Epithelial cell of proximal tubule (primary cell): ENCODE data around the gene BACE2. TPM values are rescaled to one million over a fixed set of nuclear protein-coding genes. Genes with fewer than 3 reads are reported as not detected.
A peak's percentile ranks its signal among the peaks of the same experiment; 100 is the strongest.

Experiments
- DNase-seq: peaks from one replicate; pipeline ENCODE4 v3.0.0-alpha.2; 2011; ENCODE audit warnings: low read depth
- H3K4me3 ChIP-seq: 2 replicates; pipeline ENCODE4 v1.5.1; 2011; ENCODE audit warnings: low read depth, mild to moderate bottlenecking, low read length
- CTCF ChIP-seq: conservative IDR thresholded peaks from 2 replicates; pipeline ENCODE4 v1.5.1; 2012; ENCODE audit warnings: low read depth, mild to moderate bottlenecking, low read length
- total RNA-seq: library from RNA; depleted of rRNA; stranded (reverse); fragments of >200 nt; gene quantifications from 2 replicates; pipeline ENCODE4 v1.2.3, GENCODE V29; 2015

BACE2 gene
- total RNA-seq, 1 donor from 2014 or later = 60.9 TPM

- peak overlapping the region; percentile 81 for H3K4me3 ChIP-seq
- DNase-seq = no peak
- peak; percentile 16 for TF ChIP-seq CTCF
Measured at GRCh38 chr21:41168391-41169257, 664 bp downstream of the BACE2 start.

- TF ChIP-seq CTCF = no peak
- peak overlapping the region; percentile 81 for H3K4me3 ChIP-seq
- DNase-seq = no peak
Measured at GRCh38 chr21:41169258-41169576, 1.3 kb downstream of the BACE2 start.

- peak overlapping the region; percentile 81 for H3K4me3 ChIP-seq
Measured at GRCh38 chr21:41169701-41170100, 1.7 kb downstream of the BACE2 start.

GRCh38 chr21:41170442-41170841, 2.5 kb downstream of the BACE2 start:
- no peak for DNase-seq
- no peak overlapping the region for H3K4me3 ChIP-seq
- peak; percentile 95 for TF ChIP-seq CTCF

More at GRCh38 chr21:41169701-41170100, 1.7 kb downstream of the BACE2 start:
- TF ChIP-seq CTCF = no peak
- no peak for DNase-seq

- no peak for TF ChIP-seq CTCF
- no peak overlapping the region for H3K4me3 ChIP-seq
- DNase-seq = peak; percentile 37
Measured at GRCh38 chr21:41170859-41171609, 3.1 kb downstream of the BACE2 start.

- H3K4me3 ChIP-seq = no peak overlapping the region
- no peak for TF ChIP-seq CTCF
- no peak for DNase-seq
Measured at GRCh38 chr21:41175080-41175479, 7.1 kb downstream of the BACE2 start.
